HG03571 (cell line): ENCODE data around the gene PTBP1.
"Not testable (repeated sequence)": the region's sequence is repeated elsewhere in the genome, so short reads cannot be mapped to it uniquely, and the experiment has no call there.

Experiments
- ATAC-seq: cut with Tn5 transposase; IDR thresholded peaks from one replicate; pipeline ENCODE4 v1.9.1; 2021; ENCODE audit not compliant: unreplicated experiment

The PTBP1 gene

DNA sequence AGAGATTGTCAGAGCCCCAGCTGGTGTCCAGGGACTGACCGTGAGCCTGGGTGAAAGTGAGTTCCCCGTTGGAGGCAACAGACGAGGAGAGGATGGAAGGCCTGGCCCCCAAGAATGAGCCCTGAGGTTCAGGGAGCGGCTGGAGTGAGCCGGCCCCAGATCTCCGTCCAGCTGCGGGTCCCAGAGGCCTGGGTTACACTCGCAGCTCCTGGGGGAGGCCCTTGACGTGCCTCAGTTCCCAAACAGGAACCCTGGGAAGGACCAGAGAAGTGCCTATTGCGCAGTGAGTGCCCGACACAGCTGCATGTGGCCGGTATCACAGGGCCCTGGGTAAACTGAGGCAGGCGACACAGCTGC is 53.7 kb downstream of the PTBP1 start:
- no peak for ATAC-seq

DNA sequence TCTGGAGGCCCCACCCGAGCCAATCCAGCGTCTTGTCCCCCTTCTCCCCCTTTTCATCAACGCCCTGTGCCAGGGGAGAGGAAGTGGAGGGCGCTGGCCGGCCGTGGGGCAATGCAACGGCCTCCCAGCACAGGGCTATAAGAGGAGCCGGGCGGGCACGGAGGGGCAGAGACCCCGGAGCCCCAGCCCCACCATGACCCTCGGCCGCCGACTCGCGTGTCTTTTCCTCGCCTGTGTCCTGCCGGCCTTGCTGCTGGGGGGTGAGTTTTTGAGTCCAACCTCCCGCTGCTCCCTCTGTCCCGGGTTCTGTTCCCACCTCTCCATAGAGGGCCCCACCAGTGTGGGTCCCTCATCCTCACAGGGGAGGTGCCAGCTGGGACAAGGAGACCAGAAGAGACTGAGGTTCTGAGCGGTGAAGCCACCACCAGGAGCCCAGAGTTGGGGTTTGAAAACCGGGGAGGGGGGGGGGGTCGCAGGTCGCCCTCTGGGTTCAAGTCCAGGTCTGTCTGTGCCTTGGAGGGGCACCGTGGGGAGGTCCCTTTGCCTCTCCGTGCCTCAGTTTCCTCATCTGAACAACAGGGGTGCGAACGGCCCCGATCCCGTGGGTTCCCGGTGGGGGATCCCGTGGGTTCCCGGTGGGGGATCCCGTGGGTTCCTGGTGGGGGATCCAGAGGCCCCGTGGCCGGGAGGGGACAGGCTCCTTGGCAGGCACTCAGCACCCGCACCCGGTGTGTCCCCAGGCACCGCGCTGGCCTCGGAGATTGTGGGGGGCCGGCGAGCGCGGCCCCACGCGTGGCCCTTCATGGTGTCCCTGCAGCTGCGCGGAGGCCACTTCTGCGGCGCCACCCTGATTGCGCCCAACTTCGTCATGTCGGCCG is 55.1 kb downstream of the PTBP1 start, which contains the start of gene ELANE:
ELANE (plus strand) TSS at position 168 of the 878 bp plus-strand sequence; CDS start at position 194, 26 bp downstream.
- no peak for ATAC-seq

- ATAC-seq, result no peak
These were observed 55.8 kb downstream of the PTBP1 start for GRCh38 chr19:853014-853585.

- not testable (repeated sequence) for ATAC-seq
These were observed 56.5 kb downstream of the PTBP1 start for GRCh38 chr19:853614-854220.

- ATAC-seq, result no peak
These were observed 57.3 kb downstream of the PTBP1 start for GRCh38 chr19:854549-854948.

DNA sequence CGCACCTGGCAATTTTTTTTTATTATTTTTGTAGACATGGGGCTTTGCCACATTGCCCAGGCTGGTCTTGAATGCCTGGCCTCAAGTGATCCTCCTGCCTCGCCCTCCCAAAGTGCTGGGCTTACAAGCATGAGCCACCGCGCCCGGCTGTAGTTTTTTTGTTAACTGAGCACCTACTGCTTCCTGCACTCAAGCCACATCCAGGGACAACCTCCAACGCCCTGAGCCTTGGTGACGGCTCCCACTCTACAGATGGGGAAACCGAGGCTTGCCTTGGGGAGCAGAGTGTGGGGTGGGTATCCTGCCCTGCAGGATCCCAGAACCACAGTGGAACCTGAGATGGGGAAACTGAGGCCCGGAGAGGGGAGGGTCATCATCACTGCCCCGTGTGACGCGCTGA is 57.9 kb downstream of the PTBP1 start:
- no peak for ATAC-seq

DNA sequence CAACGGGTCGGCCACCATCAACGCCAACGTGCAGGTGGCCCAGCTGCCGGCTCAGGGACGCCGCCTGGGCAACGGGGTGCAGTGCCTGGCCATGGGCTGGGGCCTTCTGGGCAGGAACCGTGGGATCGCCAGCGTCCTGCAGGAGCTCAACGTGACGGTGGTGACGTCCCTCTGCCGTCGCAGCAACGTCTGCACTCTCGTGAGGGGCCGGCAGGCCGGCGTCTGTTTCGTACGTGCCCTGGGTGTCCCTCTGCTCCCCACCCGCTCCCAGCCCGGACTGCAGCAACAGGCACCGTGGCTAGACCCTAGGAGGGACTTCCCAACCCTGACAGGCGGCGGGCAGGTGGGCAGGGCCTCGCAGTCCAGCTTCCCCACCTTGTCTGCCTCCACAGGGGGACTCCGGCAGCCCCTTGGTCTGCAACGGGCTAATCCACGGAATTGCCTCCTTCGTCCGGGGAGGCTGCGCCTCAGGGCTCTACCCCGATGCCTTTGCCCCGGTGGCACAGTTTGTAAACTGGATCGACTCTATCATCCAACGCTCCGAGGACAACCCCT is 58.4 kb downstream of the PTBP1 start:
- no peak for ATAC-seq

DNA sequence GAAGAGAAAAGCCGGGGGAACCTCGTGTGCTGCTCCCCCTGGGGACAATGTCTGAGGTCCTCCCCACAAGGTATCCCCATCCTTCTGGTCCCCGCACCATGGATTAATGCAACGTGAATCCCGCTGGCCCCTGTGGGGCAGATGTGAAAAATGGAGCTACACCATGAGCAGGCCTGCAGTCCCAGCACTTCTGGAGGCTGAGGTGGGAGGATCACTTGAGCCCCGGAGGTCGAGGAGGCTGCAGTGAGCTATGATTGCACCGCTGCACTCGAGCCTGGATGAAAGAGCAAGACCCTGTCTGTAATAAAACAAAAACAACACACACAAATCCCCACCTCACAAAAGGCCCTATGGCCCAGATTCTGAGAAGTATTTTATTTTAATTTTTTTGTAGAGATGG is 61.0 kb downstream of the PTBP1 start:
- ATAC-seq, result no peak

GRCh38 chr19:858868-859843 is 61.9 kb downstream of the PTBP1 start, which contains the start of gene CFD:
Gene CFD, plus strand, starts transcription at chr19:859664. Its CDS starts 26 bp downstream, at chr19:859690.
- no peak for ATAC-seq

DNA sequence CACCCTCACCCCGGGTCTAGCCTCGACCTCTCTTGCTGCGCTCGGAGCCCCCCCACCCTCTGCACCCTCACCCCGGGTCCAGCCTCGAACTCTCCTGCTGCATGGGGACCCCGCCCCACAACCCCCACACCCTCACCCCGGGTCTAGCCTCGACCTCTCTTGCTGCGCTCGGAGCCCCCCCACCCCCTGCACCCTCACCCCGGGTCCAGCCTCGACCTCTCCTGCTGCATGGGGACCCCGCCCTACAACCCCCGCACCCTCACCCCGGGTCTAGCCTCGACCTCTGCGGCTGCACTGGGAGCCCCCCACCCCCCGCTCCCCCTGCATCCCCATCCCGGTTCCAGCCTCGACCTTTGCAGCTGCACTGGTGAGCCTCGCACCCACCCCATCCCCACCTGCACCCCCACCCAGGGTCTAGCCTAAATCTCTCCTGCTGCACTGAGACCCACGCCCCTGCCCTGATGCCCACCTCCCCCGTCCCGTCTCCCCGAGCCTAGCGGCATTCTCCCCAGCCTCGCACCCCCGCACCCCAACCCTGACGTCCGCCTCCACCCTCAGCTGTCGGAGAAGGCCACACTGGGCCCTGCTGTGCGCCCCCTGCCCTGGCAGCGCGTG is 64.0 kb downstream of the PTBP1 start:
- ATAC-seq, result no peak
